ENCODE results near the gene ARHGAP10. TPM values are rescaled to one million over a fixed set of nuclear protein-coding genes. Genes with fewer than 3 reads are reported as not detected.

ARHGAP10 gene
- total RNA-seq, 2 donors from 2014 or later: 14.6 to 23.3 TPM

GRCh38 chr4:147913137-147913536 is 181.2 kb downstream of the ARHGAP10 start:
- H3K4me1 Mint-ChIP-seq: peaks cover 3% of the 10 kb centered on the region

GRCh38 chr4:147916351-147916750 is 184.5 kb downstream of the ARHGAP10 start:
- Mint-ChIP-seq H3K27ac (no peak overlapping the region), H3K4me3 (no peak overlapping the region), H3K36me3 (ENCODE audit: low read depth) (peaks cover 2% of the 10 kb centered on the region), H3K4me1 (no peaks in the 10 kb centered on the region), H3K27me3 (no peaks in the 10 kb centered on the region)
- ATAC-seq (no peak), DNase-seq (no peak)
- no peaks in the 10 kb centered on the region for H3K9me3 ChIP-seq (ENCODE audit: control insufficient read depth, low read length, poor library complexity, severe bottlenecking)

More at GRCh38 chr4:147913137-147913536, 181.2 kb downstream of the ARHGAP10 start:
- no peaks in the 10 kb centered on the region for H3K27me3 Mint-ChIP-seq
- H3K36me3 Mint-ChIP-seq (ENCODE audit: low read depth): peaks cover 4% of the 10 kb centered on the region
- H3K9me3 ChIP-seq (ENCODE audit: control insufficient read depth, low read length, poor library complexity, severe bottlenecking): no peaks in the 10 kb centered on the region
- no peak overlapping the region for H3K27ac Mint-ChIP-seq
- ATAC-seq (no peak), DNase-seq (no peak)
- H3K4me3 Mint-ChIP-seq: no peak overlapping the region

GRCh38 chr4:147923381-147923780 is 191.5 kb downstream of the ARHGAP10 start:
- no peaks in the 10 kb centered on the region for H3K36me3 Mint-ChIP-seq (ENCODE audit: low read depth)
- no peak overlapping the region for H3K4me3 Mint-ChIP-seq
- DNase-seq: no peak
- no peak for ATAC-seq
- no peaks in the 10 kb centered on the region for H3K27me3 Mint-ChIP-seq
- H3K27ac Mint-ChIP-seq: peak overlapping the region; percentile 60
- H3K9me3 ChIP-seq (ENCODE audit: control insufficient read depth, low read length, poor library complexity, severe bottlenecking): no peaks in the 10 kb centered on the region
- peaks cover 8% of the 10 kb centered on the region for H3K4me1 Mint-ChIP-seq

GRCh38 chr4:147923854-147924253 is 192.0 kb downstream of the ARHGAP10 start:
- Mint-ChIP-seq H3K27ac (peak overlapping the region; percentile 60), H3K36me3 (ENCODE audit: low read depth) (no peaks in the 10 kb centered on the region), H3K4me1 (peaks cover 8% of the 10 kb centered on the region), H3K4me3 (no peak overlapping the region), H3K27me3 (no peaks in the 10 kb centered on the region)
- ATAC-seq (no peak), DNase-seq (no peak)
- H3K9me3 ChIP-seq (ENCODE audit: control insufficient read depth, low read length, poor library complexity, severe bottlenecking): no peaks in the 10 kb centered on the region

- H3K4me1 Mint-ChIP-seq: peaks cover 8% of the 10 kb centered on the region
Observed at GRCh38 chr4:147924604-147925412, 192.9 kb downstream of the ARHGAP10 start.

GRCh38 chr4:147927377-147928137 is 195.7 kb downstream of the ARHGAP10 start:
- H3K4me1 Mint-ChIP-seq: peaks cover 13% of the 10 kb centered on the region
- H3K27me3 Mint-ChIP-seq: no peaks in the 10 kb centered on the region
- no peak overlapping the region for H3K4me3 Mint-ChIP-seq
- ATAC-seq (no peak), DNase-seq (no peak)
- H3K27ac Mint-ChIP-seq: no peak overlapping the region
- H3K9me3 ChIP-seq (ENCODE audit: control insufficient read depth, low read length, poor library complexity, severe bottlenecking): no peaks in the 10 kb centered on the region
- H3K36me3 Mint-ChIP-seq (ENCODE audit: low read depth): peaks cover 9% of the 10 kb centered on the region

More at GRCh38 chr4:147924604-147925412, 192.9 kb downstream of the ARHGAP10 start:
- no peaks in the 10 kb centered on the region for H3K9me3 ChIP-seq (ENCODE audit: control insufficient read depth, low read length, poor library complexity, severe bottlenecking)
- ATAC-seq (no peak), DNase-seq (no peak)
- Mint-ChIP-seq H3K27me3 (no peaks in the 10 kb centered on the region), H3K36me3 (ENCODE audit: low read depth) (no peaks in the 10 kb centered on the region), H3K4me3 (no peak overlapping the region), H3K27ac (no peak overlapping the region)

GRCh38 chr4:147928400-147928799 is 196.5 kb downstream of the ARHGAP10 start:
- ATAC-seq (no peak), DNase-seq (no peak)
- H3K4me3 Mint-ChIP-seq: no peak overlapping the region
- no peak overlapping the region for H3K27ac Mint-ChIP-seq
- no peaks in the 10 kb centered on the region for H3K9me3 ChIP-seq (ENCODE audit: control insufficient read depth, low read length, poor library complexity, severe bottlenecking)
- no peaks in the 10 kb centered on the region for H3K27me3 Mint-ChIP-seq
- peaks cover 9% of the 10 kb centered on the region for H3K36me3 Mint-ChIP-seq (ENCODE audit: low read depth)
- peaks cover 13% of the 10 kb centered on the region for H3K4me1 Mint-ChIP-seq

- ATAC-seq (no peak), DNase-seq (no peak)
- H3K4me3 Mint-ChIP-seq: no peak overlapping the region
- H3K4me1 Mint-ChIP-seq: peaks cover 10% of the 10 kb centered on the region
- peaks cover 9% of the 10 kb centered on the region for H3K36me3 Mint-ChIP-seq (ENCODE audit: low read depth)
- no peaks in the 10 kb centered on the region for H3K27me3 Mint-ChIP-seq
- H3K9me3 ChIP-seq (ENCODE audit: control insufficient read depth, low read length, poor library complexity, severe bottlenecking): no peaks in the 10 kb centered on the region
- H3K27ac Mint-ChIP-seq: peak overlapping the region; percentile 72
Observed at GRCh38 chr4:147929746-147930145, 197.9 kb downstream of the ARHGAP10 start.

GRCh38 chr4:147933316-147933715 is 201.4 kb downstream of the ARHGAP10 start:
- no peaks in the 10 kb centered on the region for H3K9me3 ChIP-seq (ENCODE audit: control insufficient read depth, low read length, poor library complexity, severe bottlenecking)
- H3K4me3 Mint-ChIP-seq: no peak overlapping the region
- peak; percentile 51 for ATAC-seq
- no peak overlapping the region for H3K27ac Mint-ChIP-seq
- peaks cover 11% of the 10 kb centered on the region for H3K36me3 Mint-ChIP-seq (ENCODE audit: low read depth)
- no peak for DNase-seq
- H3K27me3 Mint-ChIP-seq: no peaks in the 10 kb centered on the region
- peaks cover 11% of the 10 kb centered on the region for H3K4me1 Mint-ChIP-seq

- Mint-ChIP-seq H3K4me1 (peaks cover 10% of the 10 kb centered on the region), H3K27ac (peak overlapping the region; percentile 69)
Observed at GRCh38 chr4:147933779-147934178, 201.9 kb downstream of the ARHGAP10 start.

GRCh38 chr4:147938496-147938895 is 206.6 kb downstream of the ARHGAP10 start:
- H3K4me3 Mint-ChIP-seq: no peak overlapping the region
- H3K9me3 ChIP-seq (ENCODE audit: control insufficient read depth, low read length, poor library complexity, severe bottlenecking): no peaks in the 10 kb centered on the region
- H3K36me3 Mint-ChIP-seq (ENCODE audit: low read depth): peaks cover 2% of the 10 kb centered on the region
- H3K4me1 Mint-ChIP-seq: peaks cover 14% of the 10 kb centered on the region
- H3K27ac Mint-ChIP-seq: no peak overlapping the region
- ATAC-seq (no peak), DNase-seq (no peak)
- no peaks in the 10 kb centered on the region for H3K27me3 Mint-ChIP-seq

More at GRCh38 chr4:147933779-147934178, 201.9 kb downstream of the ARHGAP10 start:
- Mint-ChIP-seq H3K36me3 (ENCODE audit: low read depth) (peaks cover 11% of the 10 kb centered on the region), H3K27me3 (no peaks in the 10 kb centered on the region), H3K4me3 (no peak overlapping the region)
- DNase-seq (no peak), ATAC-seq (no peak)
- H3K9me3 ChIP-seq (ENCODE audit: control insufficient read depth, low read length, poor library complexity, severe bottlenecking): no peaks in the 10 kb centered on the region

GRCh38 chr4:147940171-147940570 is 208.3 kb downstream of the ARHGAP10 start:
- no peaks in the 10 kb centered on the region for H3K9me3 ChIP-seq (ENCODE audit: control insufficient read depth, low read length, poor library complexity, severe bottlenecking)
- no peaks in the 10 kb centered on the region for H3K27me3 Mint-ChIP-seq
- peaks cover 1% of the 10 kb centered on the region for H3K36me3 Mint-ChIP-seq (ENCODE audit: low read depth)
- no peak for DNase-seq
- no peak for ATAC-seq
- H3K27ac Mint-ChIP-seq: no peak overlapping the region
- peaks cover 14% of the 10 kb centered on the region for H3K4me1 Mint-ChIP-seq
- H3K4me3 Mint-ChIP-seq: no peak overlapping the region

- no peak overlapping the region for H3K4me3 Mint-ChIP-seq
- H3K27me3 Mint-ChIP-seq: no peaks in the 10 kb centered on the region
- peaks cover 3% of the 10 kb centered on the region for H3K36me3 Mint-ChIP-seq (ENCODE audit: low read depth)
- no peak overlapping the region for H3K27ac Mint-ChIP-seq
- no peak for ATAC-seq
- peaks cover 15% of the 10 kb centered on the region for H3K4me1 Mint-ChIP-seq
- no peak for DNase-seq
- no peaks in the 10 kb centered on the region for H3K9me3 ChIP-seq (ENCODE audit: control insufficient read depth, low read length, poor library complexity, severe bottlenecking)
Observed at GRCh38 chr4:147941373-147941772, 209.5 kb downstream of the ARHGAP10 start.
